GM21367 (cell line): Measurements from ENCODE around the gene TNK2.
A peak's percentile ranks its signal among the peaks of the same experiment; 100 is the strongest.

Source experiments
- ATAC-seq: cut with Tn5 transposase; IDR thresholded peaks from one replicate; pipeline ENCODE4 v1.9.1; 2021; ENCODE audit not compliant: unreplicated experiment

Gene TNK2

GRCh38 chr3:195900436-195901355, 7.7 kb downstream of the TNK2 start:
- peak; percentile 38 for ATAC-seq

DNA sequence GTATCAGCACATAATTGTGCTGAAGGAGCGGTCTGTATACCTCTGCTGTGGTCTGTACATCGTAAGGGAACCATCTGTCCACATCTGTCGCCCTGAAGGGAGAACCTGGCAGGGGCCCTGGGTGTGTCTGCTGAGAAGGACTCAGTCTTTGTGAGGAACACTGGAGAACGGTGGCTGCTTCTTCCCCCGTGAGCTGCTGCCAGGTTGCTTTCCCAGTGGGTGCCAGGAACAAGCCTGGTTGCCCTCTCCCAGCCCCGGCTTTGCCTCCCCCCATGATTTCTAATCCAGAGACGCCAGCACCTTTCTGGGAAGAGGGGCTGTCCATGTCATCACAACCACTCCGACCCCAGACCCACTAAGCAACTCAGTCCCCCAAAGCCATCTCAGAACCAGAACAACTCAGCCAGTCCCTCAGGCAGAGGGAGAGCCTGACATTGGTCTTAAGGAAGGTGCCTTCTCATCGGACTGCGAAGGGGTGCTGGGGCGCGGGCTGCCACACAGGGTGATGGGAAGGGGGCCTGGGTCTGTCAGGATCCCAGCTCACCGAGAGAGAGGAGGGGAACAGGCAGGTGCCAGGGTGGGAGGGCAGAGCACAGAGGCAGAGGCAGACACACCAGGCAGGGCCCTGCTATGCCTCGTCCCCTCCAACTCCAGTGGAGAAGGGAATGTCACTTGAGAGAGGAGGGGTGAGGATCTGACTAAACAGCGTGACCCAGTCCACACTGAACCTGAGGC, 8.5 kb downstream of the TNK2 start:
- no peak for ATAC-seq

DNA sequence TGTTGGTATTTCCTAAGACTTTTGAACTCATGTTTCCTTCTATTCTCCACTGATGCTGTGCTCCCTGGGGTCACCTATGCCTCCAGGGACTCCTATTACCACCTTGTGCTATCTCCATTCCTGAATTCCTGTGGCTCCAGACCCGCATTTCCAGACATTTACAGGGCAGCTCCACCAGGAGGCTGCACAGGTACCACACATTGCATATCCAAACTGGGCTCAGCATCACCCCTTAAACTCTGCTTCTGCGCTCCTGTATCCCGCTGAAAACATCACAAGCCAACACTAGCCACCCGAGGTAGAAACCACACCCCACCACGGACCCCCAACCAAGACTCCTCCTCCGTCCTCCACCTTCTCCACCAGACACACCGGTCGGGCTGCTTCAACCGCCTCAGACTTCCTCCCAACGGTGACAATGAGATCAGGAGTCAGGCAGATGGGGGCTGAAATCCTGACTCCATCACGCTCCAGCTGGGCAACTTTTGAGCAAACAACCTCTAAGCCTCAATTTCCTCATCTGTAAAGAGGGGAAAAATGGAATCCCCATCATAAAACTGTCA, 10.4 kb downstream of the TNK2 start:
- ATAC-seq: no peak

GRCh38 chr3:195897081-195897852, 11.1 kb downstream of the TNK2 start:
- no peak for ATAC-seq

DNA sequence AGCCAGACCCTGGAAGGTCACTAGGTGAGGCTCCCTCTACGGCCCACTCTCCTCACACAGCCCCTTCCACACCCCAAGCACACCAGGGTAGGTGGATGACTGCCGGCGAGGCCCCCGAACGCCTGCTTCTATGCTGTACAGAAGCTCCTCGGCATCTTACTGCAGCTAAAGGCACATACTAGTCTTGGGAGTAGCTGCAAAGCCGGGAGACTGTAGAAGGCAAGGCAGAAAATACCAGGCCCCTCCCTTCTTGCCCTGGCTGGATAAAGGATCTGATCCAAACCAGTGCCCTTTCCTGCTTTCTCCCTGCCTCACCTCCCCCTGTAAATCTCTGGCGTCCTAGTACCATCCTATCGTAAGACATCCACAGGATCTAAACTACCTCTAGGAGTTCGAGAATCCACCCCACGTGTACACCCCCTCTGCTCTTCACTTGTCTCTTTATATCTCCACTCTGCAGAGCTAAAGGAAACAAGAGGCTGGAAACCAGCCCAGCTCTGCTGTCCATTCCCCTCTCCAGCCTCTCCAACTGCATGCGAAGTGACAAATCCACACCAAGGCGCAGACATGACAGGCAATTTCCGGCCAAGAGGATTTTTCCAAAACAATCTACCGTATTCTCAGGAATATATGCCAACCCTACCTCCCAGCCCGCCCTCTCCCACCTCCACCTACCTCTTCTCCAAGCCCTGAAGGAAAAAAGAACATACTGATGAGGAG, 11.8 kb downstream of the TNK2 start:
- ATAC-seq: no peak

DNA sequence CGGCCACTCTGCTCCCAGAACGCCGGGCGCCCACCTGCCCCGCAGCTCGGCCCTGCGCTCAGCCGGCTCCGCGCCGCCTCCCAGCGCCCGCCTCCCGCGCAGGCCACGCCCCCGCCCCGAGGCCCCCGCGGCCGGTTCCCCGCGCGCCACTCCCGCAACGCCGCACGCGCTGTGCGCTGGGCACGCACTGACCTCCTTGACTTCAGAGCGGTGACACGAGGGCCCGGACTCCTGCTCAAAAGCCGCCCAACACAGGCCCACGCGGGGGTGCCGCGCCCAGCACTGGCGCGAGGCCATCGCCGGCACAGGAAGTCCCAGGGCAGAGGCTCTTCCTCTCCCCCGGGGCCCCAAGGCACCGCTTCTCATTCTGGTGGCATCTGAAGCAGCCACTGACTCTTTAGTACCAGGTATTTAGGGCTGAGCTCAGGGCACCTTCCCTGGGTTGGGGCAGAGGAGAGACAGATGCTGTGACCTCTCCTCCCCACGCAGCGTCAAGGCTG, 12.4 kb downstream of the TNK2 start:
- ATAC-seq: peak; percentile 35

- ATAC-seq: peak; percentile 45
Observed at GRCh38 chr3:195895078-195895860, 13.1 kb downstream of the TNK2 start.

- no peak for ATAC-seq
Observed at GRCh38 chr3:195893916-195894465, 14.4 kb downstream of the TNK2 start.

GRCh38 chr3:195893516-195893915, 14.8 kb downstream of the TNK2 start:
- no peak for ATAC-seq

GRCh38 chr3:195893044-195893395, 15.3 kb downstream of the TNK2 start:
- no peak for ATAC-seq

- ATAC-seq: no peak
Observed at GRCh38 chr3:195892105-195893043, 16.0 kb downstream of the TNK2 start.

GRCh38 chr3:195891431-195892104, 16.8 kb downstream of the TNK2 start:
- no peak for ATAC-seq

DNA sequence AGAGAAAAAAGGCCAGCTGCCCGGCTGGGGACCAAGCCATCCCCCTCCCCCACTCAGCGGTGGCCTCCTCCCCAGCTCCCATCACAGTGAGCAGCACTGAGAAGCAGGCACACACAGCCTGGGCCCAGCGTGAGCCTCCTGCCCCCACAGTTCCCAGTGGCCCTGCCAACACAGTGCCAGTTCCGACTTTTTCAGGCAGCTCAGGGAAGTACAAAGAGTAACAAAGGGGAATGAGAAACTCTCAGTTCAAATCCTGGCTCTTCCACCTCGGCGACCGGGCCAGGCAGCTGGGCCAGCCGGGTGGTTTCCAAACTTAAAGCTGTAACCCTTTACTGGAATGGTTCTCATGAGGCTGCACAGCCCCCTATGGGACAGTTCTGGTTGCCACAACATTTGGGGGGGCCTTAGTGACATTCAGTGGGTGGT, 18.5 kb downstream of the TNK2 start:
- ATAC-seq: no peak

DNA sequence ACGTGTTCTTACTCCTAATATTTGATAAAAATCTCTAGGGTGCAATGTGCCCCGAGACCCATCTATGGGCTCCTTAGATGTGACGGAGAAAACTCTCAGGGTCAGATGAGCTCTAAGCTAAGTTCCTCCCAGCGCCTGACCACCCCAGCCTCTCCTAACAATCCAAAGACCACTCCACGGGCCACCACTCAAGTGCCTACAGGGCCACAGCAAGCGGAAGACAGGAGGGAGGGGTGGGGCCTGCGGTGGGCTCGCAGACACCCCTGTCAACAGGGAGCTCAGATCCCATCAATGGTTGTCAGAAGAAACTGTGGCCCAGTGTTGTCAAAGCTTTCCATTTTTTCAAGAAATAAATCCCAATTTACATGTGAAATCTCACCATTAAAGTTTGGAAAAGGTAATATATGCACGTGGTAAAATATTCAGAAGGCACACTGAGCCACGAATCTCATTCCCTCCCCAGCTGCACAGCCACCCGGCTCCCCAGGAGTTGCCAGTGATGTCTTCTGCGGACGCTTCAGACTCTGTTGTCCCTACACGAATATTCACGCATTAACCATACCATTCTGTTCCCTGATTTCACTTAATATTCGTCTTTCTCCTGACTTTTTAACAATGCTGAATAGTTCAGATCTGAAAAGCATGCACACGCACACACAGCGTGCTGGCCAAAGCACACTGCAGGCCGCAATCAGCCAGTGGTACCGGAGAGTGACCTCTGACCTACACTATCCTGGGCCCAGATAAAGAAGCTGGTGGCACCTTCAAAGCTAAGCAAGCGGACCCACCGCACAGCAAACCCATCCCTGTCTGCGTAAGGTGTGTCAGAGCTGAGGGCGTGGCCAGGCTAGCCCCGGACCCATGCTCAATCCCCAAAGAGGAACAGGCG, 19.1 kb downstream of the TNK2 start:
- no peak for ATAC-seq

DNA sequence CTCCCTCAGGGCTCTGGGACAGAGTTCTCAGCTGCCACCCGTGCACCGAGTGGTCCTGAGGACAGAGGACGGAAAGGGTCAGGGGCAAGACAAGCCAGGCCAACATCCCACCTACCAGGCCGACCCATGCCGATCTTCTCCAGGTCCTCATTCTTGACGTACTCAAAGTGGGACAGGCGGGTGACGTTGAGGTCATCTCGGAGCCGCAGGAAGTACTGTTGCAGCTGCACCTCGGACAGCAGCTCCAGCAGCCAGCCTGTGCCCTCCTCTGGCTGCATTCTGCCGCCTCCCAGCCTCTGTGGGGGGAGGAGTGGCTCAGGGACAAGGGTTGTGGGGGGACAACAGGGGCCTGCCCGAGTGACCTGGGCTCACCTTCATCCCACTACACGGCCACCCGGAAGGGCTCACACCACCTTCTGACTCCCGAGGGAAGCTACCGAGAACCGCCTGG, 20.0 kb downstream of the TNK2 start:
- no peak for ATAC-seq

DNA sequence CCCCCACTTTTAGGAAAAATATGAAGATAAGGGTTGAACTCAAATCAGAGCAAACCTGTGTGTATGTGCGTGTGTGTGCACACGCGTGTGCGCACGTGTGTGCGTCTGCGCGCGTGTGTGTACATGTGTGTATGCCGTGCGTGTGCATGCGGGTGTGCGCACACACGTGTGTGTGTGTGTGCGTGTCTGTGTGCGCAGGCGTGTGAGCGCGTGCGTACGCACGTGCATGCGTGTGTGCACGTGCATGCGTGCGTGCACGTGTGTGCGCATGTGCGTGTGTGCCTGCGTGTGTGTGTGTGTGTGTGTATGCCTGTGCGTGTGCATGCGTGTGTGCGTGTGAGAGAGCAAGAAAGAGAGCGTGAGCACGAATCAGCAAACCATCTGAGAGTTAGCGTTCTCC, 20.7 kb downstream of the TNK2 start:
- no peak for ATAC-seq
